Lower leg skin (tissue), 4 donors: ENCODE results near the gene LRRC14B. TPM values are rescaled to one million over a fixed set of nuclear protein-coding genes. Genes with fewer than 3 reads are reported as not detected.
A peak's percentile ranks its signal among the peaks of the same experiment; 100 is the strongest.

Experiments
- DNase-seq, 2 donors: peaks; one replicate each; pipeline ENCODE4 v3.0.0-alpha.2; 2019; ENCODE audit warnings: low spot score in 2 of 2
- H3K4me3 ChIP-seq: fragments of 200-600 bp; sonication (generic); 2 replicates; pipeline ENCODE4 v1.5.1; 2017; ENCODE audit warnings: mild to moderate bottlenecking, low read depth; ENCODE audit not compliant: poor library complexity, severe bottlenecking
- POLR2A ChIP-seq, 2 donors: fragments of 450-650 bp; IDR thresholded peaks; one replicate each; pipeline ENCODE4 v1.6.1; 2016 to 2017; ENCODE audit warnings: antibody characterized with exemption in 2 of 2, mild to moderate bottlenecking in 1 of 2, moderate library complexity in 1 of 2
- WGBS, 2 donors: methylation state at CpG; one replicate each; pipeline ENCODE4 v1.1.5; 2018; 5-methylcytosine and 5-hydroxymethylcytosine counted together
- intact Hi-C: fragments of 100-400 bp; cut with DNase I; formaldehyde crosslinking; loops from one replicate; pipeline ENCODE4 v1.15.0; 2023; ENCODE audit warnings: low total_unique reads
- total RNA-seq, 4 donors: library from RNA; depleted of rRNA; stranded (reverse); fragments of >200 nt; gene quantifications; one replicate each; pipeline ENCODE4 v1.1.0, GENCODE V29; 2016
- TF ChIP-seq, protein P1 (sequence below), 3 donors: fragments of 450-650 bp; IDR thresholded peaks; one replicate each; pipeline ENCODE4 v1.5.1; 2016; ENCODE audit warnings: antibody characterized with exemption in 3 of 3, mild to moderate bottlenecking in 3 of 3, moderate library complexity in 2 of 3

LRRC14B gene
- total RNA-seq, 4 donors from 2014 or later: not detected

- 90 to 93% methylated on average over 12 of the region's 12 CpGs for WGBS, 2 donors
- intact Hi-C loops: no loop called here
- TF ChIP-seq, protein P1, sequence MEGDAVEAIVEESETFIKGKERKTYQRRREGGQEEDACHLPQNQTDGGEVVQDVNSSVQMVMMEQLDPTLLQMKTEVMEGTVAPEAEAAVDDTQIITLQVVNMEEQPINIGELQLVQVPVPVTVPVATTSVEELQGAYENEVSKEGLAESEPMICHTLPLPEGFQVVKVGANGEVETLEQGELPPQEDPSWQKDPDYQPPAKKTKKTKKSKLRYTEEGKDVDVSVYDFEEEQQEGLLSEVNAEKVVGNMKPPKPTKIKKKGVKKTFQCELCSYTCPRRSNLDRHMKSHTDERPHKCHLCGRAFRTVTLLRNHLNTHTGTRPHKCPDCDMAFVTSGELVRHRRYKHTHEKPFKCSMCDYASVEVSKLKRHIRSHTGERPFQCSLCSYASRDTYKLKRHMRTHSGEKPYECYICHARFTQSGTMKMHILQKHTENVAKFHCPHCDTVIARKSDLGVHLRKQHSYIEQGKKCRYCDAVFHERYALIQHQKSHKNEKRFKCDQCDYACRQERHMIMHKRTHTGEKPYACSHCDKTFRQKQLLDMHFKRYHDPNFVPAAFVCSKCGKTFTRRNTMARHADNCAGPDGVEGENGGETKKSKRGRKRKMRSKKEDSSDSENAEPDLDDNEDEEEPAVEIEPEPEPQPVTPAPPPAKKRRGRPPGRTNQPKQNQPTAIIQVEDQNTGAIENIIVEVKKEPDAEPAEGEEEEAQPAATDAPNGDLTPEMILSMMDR (IDR thresholded peaks at IDR 0.05): no peak
- no peak for TF ChIP-seq POLR2A (IDR thresholded peaks at IDR 0.05)
- peak in 1 of 2 donors; percentile 58 for DNase-seq
- no peak overlapping the region for H3K4me3 ChIP-seq
Measured at GRCh38 chr5:157126-157715, 34.1 kb upstream of the LRRC14B start.

DNA sequence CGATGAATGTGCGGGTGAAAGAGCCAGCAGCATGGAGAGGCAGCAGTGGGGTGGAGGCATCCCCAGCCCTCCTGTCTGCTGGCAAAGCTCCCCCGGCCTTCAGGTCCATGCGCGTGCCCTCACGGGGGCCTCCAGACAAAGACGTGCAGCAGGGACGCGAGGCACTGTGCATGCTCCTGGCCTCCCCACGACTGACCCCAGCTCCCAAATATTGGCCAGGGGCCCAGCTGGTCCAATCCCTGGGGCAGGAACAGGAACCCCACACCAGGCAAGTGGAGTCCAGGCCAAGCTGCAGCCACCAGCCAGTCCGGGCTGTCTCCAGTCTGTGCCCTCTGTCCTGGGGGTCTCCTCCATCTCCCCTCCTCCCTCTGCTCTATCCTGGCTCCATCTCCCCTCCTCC, 33.5 kb upstream of the LRRC14B start:
- intact Hi-C loops: no loop called here
- DNase-seq: peak in 1 of 2 donors; percentile 62
- 83 to 85% methylated on average over 11 of the region's 11 CpGs for WGBS, 2 donors
- TF ChIP-seq, protein P1 (IDR thresholded peaks at IDR 0.05): no peak
- TF ChIP-seq POLR2A (IDR thresholded peaks at IDR 0.05): no peak
- H3K4me3 ChIP-seq: no peak overlapping the region

DNA sequence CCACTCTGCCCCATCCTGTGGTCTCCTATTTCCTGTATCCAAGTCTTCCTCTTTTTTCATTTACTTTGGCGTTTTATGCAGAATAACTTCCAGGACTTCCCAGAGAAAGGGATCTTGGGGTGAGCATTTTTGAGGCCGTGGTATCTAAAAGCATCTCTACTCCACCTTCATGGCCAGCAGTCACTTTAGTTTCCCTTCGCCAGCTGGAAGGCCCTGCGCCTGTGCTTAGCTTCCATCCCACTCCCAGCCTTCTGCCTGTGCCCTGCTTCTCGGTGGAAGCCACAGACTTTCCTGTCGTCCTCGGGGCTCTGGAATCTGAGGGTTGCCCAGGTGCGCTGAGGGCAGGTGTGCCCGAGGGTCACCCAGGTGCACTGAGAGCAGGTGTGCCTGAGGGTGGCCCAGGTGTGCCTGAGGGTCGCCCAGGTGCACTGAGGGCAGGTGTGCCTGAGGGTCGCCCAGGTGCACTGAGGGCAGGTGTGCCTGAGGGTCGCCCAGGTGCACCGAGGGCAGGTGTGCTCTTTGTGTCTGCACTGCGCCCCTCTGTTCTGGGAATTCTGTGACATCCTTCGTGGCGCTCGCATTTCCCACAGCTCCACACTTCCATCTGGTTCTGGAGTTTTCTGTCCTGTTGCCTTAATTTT, 32.4 kb upstream of the LRRC14B start:
- DNase-seq: peak in 1 of 2 donors; percentile 34
- intact Hi-C loops: no loop called here
- H3K4me3 ChIP-seq: no peak overlapping the region
- TF ChIP-seq POLR2A (IDR thresholded peaks at IDR 0.05): no peak
- TF ChIP-seq, protein P1 (IDR thresholded peaks at IDR 0.05): no peak
- WGBS, 2 donors: 75 to 84% methylated on average over 13 to 17 of the region's 17 CpGs

DNA sequence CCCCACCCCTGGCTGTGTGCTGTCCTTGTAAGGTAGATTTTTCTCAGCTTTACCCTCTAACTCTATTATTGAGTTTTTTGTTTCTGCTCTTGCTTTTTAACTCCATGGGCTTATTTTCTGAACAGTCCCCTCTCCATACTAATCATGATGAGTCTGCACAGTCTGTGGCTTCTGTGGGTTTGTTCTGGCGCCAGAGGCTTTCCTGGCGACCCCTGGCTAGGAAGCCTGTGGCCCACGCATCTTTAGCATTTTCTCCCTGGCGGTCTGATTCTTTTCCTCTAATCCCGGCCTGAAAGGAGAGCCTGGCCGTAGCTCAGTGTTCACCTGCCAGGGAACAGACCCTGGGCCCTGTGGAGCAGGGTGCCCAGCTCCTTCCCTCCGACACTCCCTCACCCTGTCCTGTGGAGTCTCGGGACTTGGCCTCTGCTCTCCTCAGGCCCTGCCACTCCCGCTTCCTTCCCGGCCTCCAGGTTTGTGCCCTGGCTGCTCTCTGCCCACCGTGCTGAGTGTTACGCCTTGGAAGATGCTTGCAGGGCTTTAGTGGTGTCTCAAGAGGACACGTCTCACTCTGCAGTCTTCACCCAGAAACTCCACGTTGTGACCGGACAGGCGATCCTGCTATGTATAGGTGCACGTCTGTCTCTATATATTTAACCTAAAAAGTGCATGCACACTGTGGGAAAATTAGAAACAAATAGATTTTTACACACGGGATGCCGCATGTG, 31.7 kb upstream of the LRRC14B start:
- H3K4me3 ChIP-seq: no peak overlapping the region
- peak in 1 of 2 donors; percentile 64 for DNase-seq
- intact Hi-C loops: no loop called here
- 71 to 74% methylated on average over 19 of the region's 19 CpGs for WGBS, 2 donors
- TF ChIP-seq, protein P1 (IDR thresholded peaks at IDR 0.05): no peak
- no peak for TF ChIP-seq POLR2A (IDR thresholded peaks at IDR 0.05)

GRCh38 chr5:160173-160510, 31.2 kb upstream of the LRRC14B start:
- intact Hi-C loops: no loop called here
- TF ChIP-seq, protein P1 (IDR thresholded peaks at IDR 0.05): no peak
- TF ChIP-seq POLR2A (IDR thresholded peaks at IDR 0.05): no peak
- no peak overlapping the region for H3K4me3 ChIP-seq
- peak in 1 of 2 donors; percentile 76 for DNase-seq
- WGBS, 2 donors: 84 to 87% methylated on average over 14 of the region's 14 CpGs
